Measurements from ENCODE around the gene PLA2G2A.

DNA sequence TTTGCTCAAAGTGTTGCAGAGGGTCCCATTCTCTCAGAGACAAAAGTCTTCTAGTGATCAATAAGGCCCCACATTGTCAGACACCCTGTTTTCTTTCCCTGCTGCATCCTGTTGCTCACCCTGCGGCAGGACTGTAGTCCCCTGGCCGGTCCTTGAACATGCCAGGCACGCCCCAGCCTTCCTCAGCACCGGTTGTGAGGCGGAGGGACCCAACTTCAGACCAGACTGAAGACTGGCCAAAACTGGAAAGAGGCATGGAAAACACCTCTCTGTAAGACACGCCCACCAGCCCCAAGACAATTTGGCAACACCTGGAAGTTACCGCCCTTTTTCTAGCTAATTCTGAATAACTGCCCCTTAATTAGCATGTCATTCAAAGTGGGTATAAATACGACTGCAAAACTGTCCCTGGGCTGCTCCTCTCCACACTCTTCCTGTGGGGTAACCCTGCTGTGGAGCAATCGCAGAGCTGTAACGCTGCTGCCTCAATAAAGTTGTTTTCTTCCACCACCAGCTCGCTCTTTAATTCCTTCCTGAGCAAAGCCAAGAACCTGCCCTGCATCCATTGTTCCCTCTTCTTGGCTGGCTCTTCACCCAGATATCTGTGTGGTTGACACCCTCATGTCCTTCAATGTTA is 23.8 kb downstream of the PLA2G2A start:
- TF ChIP-seq CTCF (IDR thresholded peaks at IDR 0.05) = no peak
- TF ChIP-seq POLR2A (IDR thresholded peaks at IDR 0.05) = no peak
- TF ChIP-seq POLR2AphosphoS5 (IDR thresholded peaks at IDR 0.05) = no peak
